Naive thymus-derived CD4-positive, alpha-beta T cell (primary cell): ENCODE data around the gene PTEN. TPM values are rescaled to one million over a fixed set of nuclear protein-coding genes. Genes with fewer than 3 reads are reported as not detected.
A peak's percentile ranks its signal among the peaks of the same experiment; 100 is the strongest.
"Not testable (repeated sequence)": the region's sequence is repeated elsewhere in the genome, so short reads cannot be mapped to it uniquely, and the experiment has no call there.

Experiments used
- ATAC-seq: fragments of 150-1000 bp; cut with Tn5 transposase; 2 replicates; pipeline ENCODE4 v1.10.0; 2021; ENCODE audit warnings: mild to moderate bottlenecking, moderate library complexity
- CTCF ChIA-PET: fragments of 350-600 bp; sonication (Branson Sonifier 250); formaldehyde crosslinking; loops from one replicate; lab custom pipeline; 2021; ENCODE audit warnings: antibody characterized with exemption; lab: Charles Lee
- POLR2A ChIA-PET: fragments of 350-600 bp; sonication (Branson Sonifier 250); formaldehyde crosslinking; loops from one replicate; lab custom pipeline; 2021; ENCODE audit warnings: antibody characterized with exemption, inconsistent platforms; lab: Charles Lee
- DNase-seq, 9 donors: peaks; one replicate each; pipeline versions ENCODE4 v3.0.0 to v3.0.0-alpha.2; 2020 to 2022; ENCODE audit warnings: mixed read lengths in 1 of 9
- H3K27ac ChIP-seq: one replicate; pipeline ENCODE4 v1.7.0; 2013; ENCODE audit warnings: mild to moderate bottlenecking, low read depth, low read length, moderate library complexity
- H3K27me3 ChIP-seq, 2 donors: one replicate each; pipeline ENCODE4 v1.7.0; 2013; ENCODE audit warnings: low read length in 2 of 2, mild to moderate bottlenecking in 2 of 2, moderate library complexity in 2 of 2; ENCODE audit not compliant: control insufficient read depth in 2 of 2, insufficient read depth in 2 of 2
- H3K36me3 ChIP-seq, 3 experiments: 1 replicate in 2 of 3; 2 replicates in 1 of 3; pipeline ENCODE4 v1.7.0; 2013; ENCODE audit warnings: low read length in 3 of 3, mild to moderate bottlenecking in 3 of 3, moderate library complexity in 1 of 3; ENCODE audit not compliant: insufficient read depth in 3 of 3, control insufficient read depth in 2 of 3
- H3K4me1 ChIP-seq, 2 donors: one replicate each; pipeline ENCODE4 v1.7.0; 2013; ENCODE audit warnings: low read length in 2 of 2, mild to moderate bottlenecking in 2 of 2, moderate library complexity in 1 of 2; ENCODE audit not compliant: control insufficient read depth in 2 of 2, insufficient read depth in 2 of 2
- H3K4me3 ChIP-seq: 2 replicates; pipeline ENCODE4 v1.7.0; 2013; ENCODE audit warnings: mild to moderate bottlenecking, low read length
- H3K9me3 ChIP-seq, 3 experiments: 1 replicate in 2 of 3; 2 replicates in 1 of 3; pipeline ENCODE4 v1.7.0; 2013; ENCODE audit warnings: low read length in 3 of 3; ENCODE audit not compliant: control insufficient read depth in 2 of 3
- H3K27ac Mint-ChIP-seq, 9 donors: one replicate each; pipeline ENCODE4 v1.8.0; 2020 to 2022; ENCODE audit warnings: mixed read lengths in 9 of 9, mild to moderate bottlenecking in 8 of 9, moderate library complexity in 5 of 9, inconsistent platforms in 2 of 9
- H3K27me3 Mint-ChIP-seq, 5 donors: one replicate each; pipeline ENCODE4 v1.8.0; 2021 to 2022; ENCODE audit warnings: mixed read lengths in 5 of 5, mild to moderate bottlenecking in 1 of 5
- H3K36me3 Mint-ChIP-seq, 5 donors: one replicate each; pipeline ENCODE4 v1.8.0; 2020 to 2022; ENCODE audit warnings: mixed read lengths in 5 of 5, mild to moderate bottlenecking in 3 of 5, inconsistent platforms in 1 of 5
- H3K4me1 Mint-ChIP-seq, 7 donors: one replicate each; pipeline ENCODE4 v1.8.0; 2020 to 2022; ENCODE audit warnings: mixed read lengths in 7 of 7, mild to moderate bottlenecking in 3 of 7, inconsistent platforms in 1 of 7
- H3K4me3 Mint-ChIP-seq, 10 donors: one replicate each; pipeline ENCODE4 v1.8.0; 2020 to 2022; ENCODE audit warnings: mild to moderate bottlenecking in 10 of 10, mixed read lengths in 10 of 10, moderate library complexity in 6 of 10, inconsistent platforms in 2 of 10
- H3K9me3 Mint-ChIP-seq, 11 donors: one replicate each; pipeline ENCODE4 v1.8.0; 2020 to 2022; ENCODE audit warnings: mixed read lengths in 11 of 11, mild to moderate bottlenecking in 4 of 11, inconsistent platforms in 1 of 11, moderate library complexity in 1 of 11
- intact Hi-C, 2 donors: fragments of 100-400 bp; cut with micrococcal nuclease; formaldehyde crosslinking; loops; one replicate each; pipeline ENCODE4 v1.15.1; 2023
- polyA plus RNA-seq, 2 donors: library from polyadenylated mRNA; unstranded; fragments of 300-500 nt; fragmentation: Illumina TruSeq; gene quantifications; one replicate each; pipeline ENCODE4 v1.2.3, GENCODE V29; 2021
- total RNA-seq, 6 experiments: library from RNA in 5 of 6; stranded (reverse) in 5 of 6; gene quantifications; 1 replicate in 5 of 6; 2 replicates in 1 of 6; pipeline ENCODE4 v1.2.3 and lab custom pipeline; 2021 to 2026

Gene PTEN
- total and polyA plus RNA-seq, 7 experiments from 2014 or later: 24.0 to 109 (median 86.2) TPM

GRCh38 chr10:87863951-87864495 is 598 bp downstream of the PTEN start:
- not testable (repeated sequence) for H3K27me3 Mint-ChIP-seq, H3K27me3 ChIP-seq, ATAC-seq, H3K9me3 ChIP-seq, H3K9me3 Mint-ChIP-seq
- DNase-seq: peak in 8 of 9 donors; percentile 11 to 44 (median 22)
- Mint-ChIP-seq H3K4me3 (peak overlapping the region; percentile 89 to 99 (median 96)), H3K4me1 (peaks cover 32 to 52% (median 43%) of the 10 kb centered on the region in 7 donors), H3K27ac (peak overlapping the region; percentile 88 to 97 (median 93)), H3K36me3 (peaks cover 4 to 22% (median 8%) of the 10 kb centered on the region in 5 donors)
- Histone ChIP-seq H3K27ac (peak overlapping the region; percentile 75), H3K4me3 (peak overlapping the region; percentile 85), H3K36me3 (peaks cover 0 to 10% (median 0%) of the 10 kb centered on the region in 3 experiments), H3K4me1 (peaks cover 15 to 16% of the 10 kb centered on the region in 2 donors)
- intact Hi-C loops: loop anchor here (2.0 to 10.0 kb wide), 20 partner anchors 49 to 1551 kb away; partner anchors contain the start of genes FAS (in 2 of the 2), GLUD1 (in 2 of the 2), SHLD2 (in 2 of the 2) and IFIT1 (in 1 of the 2)
- POLR2A ChIA-PET: interaction anchor here (0.7 to 6.5 kb wide), 18 partner anchors 8 to 961 kb away, joined by 3 to 104 read pairs (median 11); partner anchors contain the start of genes ATAD1 and RNLS
- CTCF ChIA-PET: interaction anchor here (0.7 to 8.4 kb wide), 2 partner anchors 524 to 618 kb away, joined by 3 to 108 read pairs; no protein-coding TSS in a partner anchor

GRCh38 chr10:87864496-87865059 is 1.2 kb downstream of the PTEN start:
- Histone ChIP-seq H3K27ac (peak overlapping the region; percentile 75), H3K36me3 (peaks cover 0 to 10% (median 0%) of the 10 kb centered on the region in 3 experiments), H3K27me3 (no peaks in the 10 kb centered on the region), H3K4me1 (peaks cover 16% of the 10 kb centered on the region in 2 donors), H3K4me3 (peak overlapping the region; percentile 85), H3K9me3 (no peaks in the 10 kb centered on the region)
- DNase-seq (peak in 4 of 9 donors; percentile 9 to 32 (median 16)), ATAC-seq (no peak)
- Mint-ChIP-seq H3K9me3 (peaks cover 0 to 10% (median 0%) of the 10 kb centered on the region in 11 donors), H3K4me1 (peaks cover 37 to 56% (median 46%) of the 10 kb centered on the region in 7 donors), H3K27me3 (no peaks in the 10 kb centered on the region), H3K4me3 (peak overlapping the region; percentile 89 to 98 (median 95)), H3K27ac (peak overlapping the region; percentile 86 to 97 (median 92)), H3K36me3 (peaks cover 4 to 22% (median 8%) of the 10 kb centered on the region in 5 donors)
- intact Hi-C loops: loop anchor here (1.0 to 10.0 kb wide), 15 partner anchors 9 to 1438 kb away; partner anchors contain the start of genes GLUD1 (in 2 of the 2), SHLD2 (in 2 of the 2), FAS (in 1 of the 2) and IFIT2 (in 1 of the 2)
- ChIA-PET POLR2A (interaction anchor here (1.3 to 6.5 kb wide), 7 partner anchors 7 to 523 kb away, joined by 4 to 104 read pairs (median 22); partner anchors contain the start of gene ATAD1), CTCF (interaction anchor here (1.3 kb wide), 1 partner anchor 524 kb away, joined by 4 read pairs; no protein-coding TSS in a partner anchor)

GRCh38 chr10:87865241-87865881 is 1.9 kb downstream of the PTEN start:
- H3K36me3 ChIP-seq: peaks cover 0 to 10% (median 0%) of the 10 kb centered on the region in 3 experiments
- H3K27me3 ChIP-seq: no peaks in the 10 kb centered on the region
- H3K4me1 ChIP-seq: peaks cover 20 to 21% of the 10 kb centered on the region in 2 donors
- ChIA-PET CTCF (interaction anchor here (0.8 to 1.3 kb wide), 5 partner anchors 43 to 524 kb away, joined by 3 to 7 read pairs (median 4); no protein-coding TSS in a partner anchor), POLR2A (interaction anchor here (1.0 to 6.5 kb wide), 5 partner anchors 10 to 522 kb away, joined by 3 to 72 read pairs (median 4); partner anchors contain the start of gene ATAD1)
- H3K36me3 Mint-ChIP-seq: peaks cover 4 to 22% (median 8%) of the 10 kb centered on the region in 5 donors
- no peaks in the 10 kb centered on the region for H3K27me3 Mint-ChIP-seq
- H3K9me3 ChIP-seq: no peaks in the 10 kb centered on the region
- H3K4me1 Mint-ChIP-seq: peaks cover 34 to 58% (median 48%) of the 10 kb centered on the region in 7 donors
- ATAC-seq (no peak), DNase-seq (no peak)
- peak overlapping the region; percentile 74 to 97 (median 91) for H3K27ac Mint-ChIP-seq
- H3K4me3 ChIP-seq: peak overlapping the region; percentile 85
- H3K27ac ChIP-seq: peak overlapping the region; percentile 75
- peak overlapping the region; percentile 89 to 98 (median 95) for H3K4me3 Mint-ChIP-seq
- intact Hi-C loops: loop anchor here (1.0 to 10.0 kb wide), 3 partner anchors 8 to 969 kb away; partner anchors contain the start of genes GLUD1 (in 2 of the 2) and SHLD2 (in 2 of the 2)
- H3K9me3 Mint-ChIP-seq: peaks cover 0 to 10% (median 0%) of the 10 kb centered on the region in 11 donors

- Histone ChIP-seq H3K36me3 (peaks cover 0 to 10% (median 0%) of the 10 kb centered on the region in 3 experiments), H3K9me3 (no peaks in the 10 kb centered on the region), H3K4me1 (peaks cover 9 to 27% of the 10 kb centered on the region in 2 donors), H3K27me3 (no peaks in the 10 kb centered on the region), H3K4me3 (peak overlapping the region; percentile 85), H3K27ac (peak overlapping the region; percentile 75)
- Mint-ChIP-seq H3K27ac (peak overlapping the region in 6 of 9 donors; percentile 17 to 95 (median 78)), H3K4me3 (peak overlapping the region; percentile 89 to 98 (median 95)), H3K4me1 (peaks cover 35 to 58% (median 48%) of the 10 kb centered on the region in 7 donors), H3K36me3 (peaks cover 4 to 26% (median 12%) of the 10 kb centered on the region in 5 donors), H3K9me3 (peaks cover 0 to 10% (median 0%) of the 10 kb centered on the region in 11 donors), H3K27me3 (no peaks in the 10 kb centered on the region)
- POLR2A ChIA-PET: interaction anchor here (0.6 to 6.5 kb wide), 3 partner anchors 16 to 1320 kb away, joined by 3 to 72 read pairs (median 3); partner anchors contain the start of gene ATAD1
- no peak for DNase-seq
- intact Hi-C loops: loop anchor here (10.0 kb wide), 2 partner anchors 772 to 968 kb away; partner anchors contain the start of genes GLUD1 (in 2 of the 2) and SHLD2 (in 2 of the 2)
- CTCF ChIA-PET: interaction anchor here (1.3 kb wide), 2 partner anchors 247 to 523 kb away, joined by 3 to 7 read pairs; no protein-coding TSS in a partner anchor
- ATAC-seq: no peak
Measured at GRCh38 chr10:87866412-87866974, 3.1 kb downstream of the PTEN start.

GRCh38 chr10:87867453-87867852 is 4.0 kb downstream of the PTEN start:
- peak overlapping the region; percentile 85 for H3K4me3 ChIP-seq
- Mint-ChIP-seq H3K27ac (peak overlapping the region in 6 of 9 donors; percentile 50 to 93 (median 57)), H3K27me3 (no peaks in the 10 kb centered on the region), H3K4me3 (peak overlapping the region; percentile 76 to 98 (median 94)), H3K9me3 (peaks cover 0 to 4% (median 0%) of the 10 kb centered on the region in 11 donors), H3K36me3 (peaks cover 4 to 26% (median 12%) of the 10 kb centered on the region in 5 donors), H3K4me1 (peaks cover 38 to 65% (median 56%) of the 10 kb centered on the region in 7 donors)
- intact Hi-C loops: loop anchor here (10.0 kb wide), 2 partner anchors 773 to 967 kb away; partner anchors contain the start of genes GLUD1 (in 2 of the 2) and SHLD2 (in 2 of the 2)
- ATAC-seq (no peak), DNase-seq (no peak)
- POLR2A ChIA-PET: no interaction called here
- CTCF ChIA-PET: no interaction called here
- no peaks in the 10 kb centered on the region for H3K27me3 ChIP-seq
- peak overlapping the region; percentile 75 for H3K27ac ChIP-seq
- H3K9me3 ChIP-seq: no peaks in the 10 kb centered on the region
- peaks cover 6 to 27% of the 10 kb centered on the region in 2 donors for H3K4me1 ChIP-seq
- H3K36me3 ChIP-seq: peaks cover 0 to 8% (median 0%) of the 10 kb centered on the region in 3 experiments
